ENCODE results near the gene GIT2.

GIT2 gene

DNA sequence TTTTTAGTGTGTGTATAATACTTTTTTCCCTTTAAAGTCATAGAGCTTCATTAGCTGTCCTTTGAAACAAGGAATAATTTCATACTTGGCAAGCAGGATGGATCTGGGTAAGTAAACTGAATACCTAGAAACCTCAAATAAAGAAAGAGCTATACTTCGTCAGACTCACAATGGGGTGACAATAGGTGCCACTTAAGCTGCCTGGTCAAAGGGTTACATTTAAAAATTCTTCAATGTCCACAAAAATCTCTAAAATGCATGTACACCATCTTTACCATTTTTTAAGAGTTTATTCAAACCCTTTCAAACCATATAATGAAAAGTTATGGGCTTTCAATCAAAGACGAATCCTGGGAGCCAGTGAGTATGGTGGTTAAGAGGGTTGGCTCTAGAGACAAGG, 3.1 kb downstream of the GIT2 start:
- Histone ChIP-seq H3K14ac (ENCODE audit: low read length) (no peak overlapping the region), H3K4me3 (ENCODE audit: low read depth, low read length) (no peak overlapping the region), H3K23ac (ENCODE audit: low read length) (no peak overlapping the region), H3K4ac (ENCODE audit: low read depth, low read length) (no peak overlapping the region), H4K91ac (ENCODE audit: low read depth, low read length) (no peak overlapping the region), H3K9me3 (ENCODE audit: insufficient read depth, low read depth, low read length) (no peaks in the 10 kb centered on the region), H3K27ac (ENCODE audit: low read depth, low read length) (no peak overlapping the region), H3K79me2 (ENCODE audit: control insufficient read depth, insufficient read depth, low read length, poor library complexity) (peaks cover 7% of the 10 kb centered on the region), H2BK12ac (ENCODE audit: low read length) (no peak overlapping the region), H2BK120ac (ENCODE audit: insufficient read depth, low read length, poor library complexity) (no peak overlapping the region), H3K4me1 (ENCODE audit: control insufficient read depth in 1 of 2, insufficient read depth in 2 of 2, low read length in 2 of 2) (no peaks in the 10 kb centered on the region), H3K18ac (ENCODE audit: low read length) (no peak overlapping the region), H3K27me3 (ENCODE audit: insufficient read depth, low read length) (no peaks in the 10 kb centered on the region), H3K36me3 (ENCODE audit: control insufficient read depth in 1 of 2, insufficient read depth in 2 of 2, low read length in 2 of 2) (peaks cover 11 to 14% of the 10 kb centered on the region in 2 experiments), H2AFZ (ENCODE audit: insufficient read depth, low read length, poor library complexity) (no peak overlapping the region), H4K12ac (ENCODE audit: low read depth, low read length) (no peak overlapping the region), H2AK5ac (ENCODE audit: low read length) (no peak overlapping the region), H3K79me1 (ENCODE audit: low read length) (peaks cover 4% of the 10 kb centered on the region), H3K4me2 (ENCODE audit: low read length) (no peak overlapping the region), H4K8ac (ENCODE audit: low read depth, low read length) (no peak overlapping the region), H3K9ac (ENCODE audit: low read length) (no peak overlapping the region), H2BK5ac (ENCODE audit: low read depth, low read length, poor library complexity) (no peak overlapping the region)
- WGBS (ENCODE audit: extremely low coverage, insufficient coverage, insufficient read length), result no CpG with 5 or more reads among the region's 2 CpGs
- no peak for DNase-seq

DNA sequence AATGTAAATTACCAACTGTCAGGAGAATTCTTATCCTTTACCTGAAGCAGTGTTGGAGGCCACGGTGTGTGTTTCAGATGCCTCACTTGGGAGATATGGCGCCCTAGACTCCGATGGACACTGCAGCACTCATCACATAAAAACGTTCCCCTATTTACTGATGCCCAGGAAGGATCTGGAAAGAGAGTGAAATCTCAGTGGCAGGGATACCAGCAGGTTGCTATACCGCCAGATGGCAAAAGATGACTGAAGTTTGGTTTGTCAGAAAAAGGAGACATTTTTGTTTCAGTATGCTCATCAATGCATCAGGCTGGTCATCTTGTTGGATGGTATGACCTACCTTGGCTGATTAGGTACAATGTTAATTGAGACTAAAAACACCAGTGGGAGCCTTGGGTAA, 4.6 kb downstream of the GIT2 start:
- Histone ChIP-seq H3K9me3 (ENCODE audit: insufficient read depth, low read depth, low read length) (no peaks in the 10 kb centered on the region), H2BK5ac (ENCODE audit: low read depth, low read length, poor library complexity) (no peak overlapping the region), H2AK5ac (ENCODE audit: low read length) (no peak overlapping the region), H3K9ac (ENCODE audit: low read length) (no peak overlapping the region), H3K18ac (ENCODE audit: low read length) (no peak overlapping the region), H3K14ac (ENCODE audit: low read length) (no peak overlapping the region), H4K8ac (ENCODE audit: low read depth, low read length) (no peak overlapping the region), H3K23ac (ENCODE audit: low read length) (no peak overlapping the region), H3K27me3 (ENCODE audit: insufficient read depth, low read length) (no peaks in the 10 kb centered on the region), H4K12ac (ENCODE audit: low read depth, low read length) (no peak overlapping the region), H3K4me3 (ENCODE audit: low read depth, low read length) (no peak overlapping the region), H2BK120ac (ENCODE audit: insufficient read depth, low read length, poor library complexity) (no peak overlapping the region), H2AFZ (ENCODE audit: insufficient read depth, low read length, poor library complexity) (no peak overlapping the region), H3K27ac (ENCODE audit: low read depth, low read length) (no peak overlapping the region), H3K4ac (ENCODE audit: low read depth, low read length) (no peak overlapping the region), H3K4me1 (ENCODE audit: control insufficient read depth in 1 of 2, insufficient read depth in 2 of 2, low read length in 2 of 2) (no peaks in the 10 kb centered on the region), H3K79me2 (ENCODE audit: control insufficient read depth, insufficient read depth, low read length, poor library complexity) (peaks cover 7% of the 10 kb centered on the region), H3K36me3 (ENCODE audit: control insufficient read depth in 1 of 2, insufficient read depth in 2 of 2, low read length in 2 of 2) (peaks cover 14 to 18% of the 10 kb centered on the region in 2 experiments), H2BK12ac (ENCODE audit: low read length) (no peak overlapping the region), H3K4me2 (ENCODE audit: low read length) (no peak overlapping the region), H4K91ac (ENCODE audit: low read depth, low read length) (no peak overlapping the region), H3K79me1 (ENCODE audit: low read length) (peaks cover 4% of the 10 kb centered on the region)
- no peak for DNase-seq
- WGBS (ENCODE audit: extremely low coverage, insufficient coverage, insufficient read length), result no CpG with 5 or more reads among the region's 5 CpGs

DNA sequence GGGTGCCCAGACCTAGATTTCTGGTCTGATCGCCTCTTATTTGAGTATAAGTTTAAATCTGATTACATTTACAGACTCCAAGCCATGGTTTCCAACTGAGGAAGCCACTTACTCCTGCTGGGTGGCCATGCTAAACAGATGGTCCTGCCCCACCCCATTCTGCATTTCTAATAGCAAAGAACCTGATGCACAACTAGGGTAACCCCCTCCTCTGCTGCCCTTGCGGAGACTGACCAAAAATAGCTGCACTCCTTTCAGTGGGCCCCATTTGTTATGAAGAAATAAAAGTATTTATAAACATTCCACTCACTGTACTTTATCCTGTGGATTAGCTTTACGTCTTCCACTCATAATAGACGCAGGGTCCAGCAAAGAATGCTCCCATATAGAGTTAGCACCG, 6.8 kb downstream of the GIT2 start:
- no peaks in the 10 kb centered on the region for H3K27me3 ChIP-seq (ENCODE audit: insufficient read depth, low read length)
- no peak overlapping the region for H2BK12ac ChIP-seq (ENCODE audit: low read length)
- H3K23ac ChIP-seq (ENCODE audit: low read length), result no peak overlapping the region
- no peaks in the 10 kb centered on the region for H3K4me1 ChIP-seq (ENCODE audit: control insufficient read depth in 1 of 2, insufficient read depth in 2 of 2, low read length in 2 of 2)
- H3K4ac ChIP-seq (ENCODE audit: low read depth, low read length), result no peak overlapping the region
- H2BK120ac ChIP-seq (ENCODE audit: insufficient read depth, low read length, poor library complexity), result no peak overlapping the region
- H4K8ac ChIP-seq (ENCODE audit: low read depth, low read length), result no peak overlapping the region
- no peak overlapping the region for H2AK5ac ChIP-seq (ENCODE audit: low read length)
- H3K4me2 ChIP-seq (ENCODE audit: low read length), result no peak overlapping the region
- WGBS (ENCODE audit: extremely low coverage, insufficient coverage, insufficient read length), result no CpG with 5 or more reads among the region's 5 CpGs
- H3K4me3 ChIP-seq (ENCODE audit: low read depth, low read length), result no peak overlapping the region
- H3K14ac ChIP-seq (ENCODE audit: low read length), result no peak overlapping the region
- H3K79me1 ChIP-seq (ENCODE audit: low read length), result no peaks in the 10 kb centered on the region
- H3K27ac ChIP-seq (ENCODE audit: low read depth, low read length), result no peak overlapping the region
- H4K12ac ChIP-seq (ENCODE audit: low read depth, low read length), result no peak overlapping the region
- H3K79me2 ChIP-seq (ENCODE audit: control insufficient read depth, insufficient read depth, low read length, poor library complexity), result no peaks in the 10 kb centered on the region
- peaks cover 19 to 20% of the 10 kb centered on the region in 2 experiments for H3K36me3 ChIP-seq (ENCODE audit: control insufficient read depth in 1 of 2, insufficient read depth in 2 of 2, low read length in 2 of 2)
- DNase-seq, result no peak
- no peak overlapping the region for H2AFZ ChIP-seq (ENCODE audit: insufficient read depth, low read length, poor library complexity)
- no peak overlapping the region for H2BK5ac ChIP-seq (ENCODE audit: low read depth, low read length, poor library complexity)
- H3K18ac ChIP-seq (ENCODE audit: low read length), result no peak overlapping the region
- H3K9ac ChIP-seq (ENCODE audit: low read length), result no peak overlapping the region
- H4K91ac ChIP-seq (ENCODE audit: low read depth, low read length), result no peak overlapping the region
- H3K9me3 ChIP-seq (ENCODE audit: insufficient read depth, low read depth, low read length), result no peaks in the 10 kb centered on the region

DNA sequence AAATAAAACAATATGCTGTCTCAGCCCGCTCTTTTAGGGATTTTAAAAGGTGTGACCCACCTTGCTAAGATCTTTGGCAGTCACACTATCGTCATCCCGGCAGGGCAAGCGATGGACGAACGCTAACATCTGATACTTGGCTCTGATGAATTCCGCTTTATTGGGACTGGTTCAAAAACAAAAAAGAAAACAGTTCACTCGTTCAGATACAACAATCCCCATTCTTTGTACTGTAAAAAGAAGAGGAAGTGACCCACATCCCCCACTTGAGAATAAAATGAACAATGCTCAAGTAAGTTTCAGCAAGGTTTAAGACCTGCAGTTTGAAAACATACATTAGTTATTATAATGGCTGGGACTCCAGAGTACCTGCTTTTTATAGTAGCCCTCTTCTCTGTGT, 7.3 kb downstream of the GIT2 start:
- H3K9ac ChIP-seq (ENCODE audit: low read length), result no peak overlapping the region
- no peak overlapping the region for H3K14ac ChIP-seq (ENCODE audit: low read length)
- peaks cover 21 to 22% of the 10 kb centered on the region in 2 experiments for H3K36me3 ChIP-seq (ENCODE audit: control insufficient read depth in 1 of 2, insufficient read depth in 2 of 2, low read length in 2 of 2)
- no peaks in the 10 kb centered on the region for H3K27me3 ChIP-seq (ENCODE audit: insufficient read depth, low read length)
- no peak overlapping the region for H2AK5ac ChIP-seq (ENCODE audit: low read length)
- H3K18ac ChIP-seq (ENCODE audit: low read length), result no peak overlapping the region
- WGBS (ENCODE audit: extremely low coverage, insufficient coverage, insufficient read length), result no CpG with 5 or more reads among the region's 8 CpGs
- H4K8ac ChIP-seq (ENCODE audit: low read depth, low read length), result no peak overlapping the region
- H3K27ac ChIP-seq (ENCODE audit: low read depth, low read length), result no peak overlapping the region
- H3K4me2 ChIP-seq (ENCODE audit: low read length), result no peak overlapping the region
- H3K79me1 ChIP-seq (ENCODE audit: low read length), result no peaks in the 10 kb centered on the region
- H2AFZ ChIP-seq (ENCODE audit: insufficient read depth, low read length, poor library complexity), result no peak overlapping the region
- no peaks in the 10 kb centered on the region for H3K79me2 ChIP-seq (ENCODE audit: control insufficient read depth, insufficient read depth, low read length, poor library complexity)
- no peak overlapping the region for H4K12ac ChIP-seq (ENCODE audit: low read depth, low read length)
- no peak overlapping the region for H2BK12ac ChIP-seq (ENCODE audit: low read length)
- H3K4ac ChIP-seq (ENCODE audit: low read depth, low read length), result no peak overlapping the region
- no peak overlapping the region for H3K23ac ChIP-seq (ENCODE audit: low read length)
- H3K9me3 ChIP-seq (ENCODE audit: insufficient read depth, low read depth, low read length), result no peaks in the 10 kb centered on the region
- no peak for DNase-seq
- H2BK120ac ChIP-seq (ENCODE audit: insufficient read depth, low read length, poor library complexity), result no peak overlapping the region
- H3K4me3 ChIP-seq (ENCODE audit: low read depth, low read length), result no peak overlapping the region
- H2BK5ac ChIP-seq (ENCODE audit: low read depth, low read length, poor library complexity), result no peak overlapping the region
- no peak overlapping the region for H4K91ac ChIP-seq (ENCODE audit: low read depth, low read length)
- no peaks in the 10 kb centered on the region for H3K4me1 ChIP-seq (ENCODE audit: control insufficient read depth in 1 of 2, insufficient read depth in 2 of 2, low read length in 2 of 2)
